HG02571 (cell line): ENCODE measurements around the gene MYL6.
"Not testable (repeated sequence)": the region's sequence is repeated elsewhere in the genome, so short reads cannot be mapped to it uniquely, and the experiment has no call there.

Source experiments
- ATAC-seq: cut with Tn5 transposase; IDR thresholded peaks from one replicate; pipeline ENCODE4 v1.9.1; 2021; ENCODE audit warnings: mild to moderate bottlenecking, moderate library complexity; ENCODE audit not compliant: unreplicated experiment

The MYL6 gene

GRCh38 chr12:56158029-56158925, at the start of gene MYL6:
TSS of gene MYL6 (plus strand) at chr12:56158359. CDS start at chr12:56158402, 43 bp downstream.
- peak; percentile 87 for ATAC-seq

- no peak for ATAC-seq
These were observed 47.6 kb upstream of the MYL6 start for GRCh38 chr12:56110571-56110970.

- ATAC-seq = no peak
These were observed 44.1 kb upstream of the MYL6 start for GRCh38 chr12:56114084-56114483.

GRCh38 chr12:56115329-56115728, 42.8 kb upstream of the MYL6 start:
- no peak for ATAC-seq

GRCh38 chr12:56116267-56117081, 41.7 kb upstream of the MYL6 start, which contains the start of gene RPL41:
TSS of gene RPL41 (plus strand) at chr12:56116633.
- ATAC-seq = peak; percentile 46

GRCh38 chr12:56117082-56117706, 41.0 kb upstream of the MYL6 start:
- ATAC-seq = not testable (repeated sequence)

GRCh38 chr12:56117778-56118687, 40.1 kb upstream of the MYL6 start, which contains the start of gene ZC3H10:
TSS of gene ZC3H10 (plus strand) at chr12:56118266. CDS start at chr12:56120563, 2,297 bp downstream.
- ATAC-seq = peak; percentile 83

GRCh38 chr12:56118688-56119357, 39.3 kb upstream of the MYL6 start:
- ATAC-seq = no peak

- ATAC-seq = no peak
These were observed 38.8 kb upstream of the MYL6 start for GRCh38 chr12:56119361-56119796.

- ATAC-seq = no peak
These were observed 37.9 kb upstream of the MYL6 start for GRCh38 chr12:56120158-56120846.

GRCh38 chr12:56121204-56121870, 36.8 kb upstream of the MYL6 start:
- no peak for ATAC-seq

GRCh38 chr12:56122637-56123036, 35.5 kb upstream of the MYL6 start:
- no peak for ATAC-seq

- no peak for ATAC-seq
These were observed 34.0 kb upstream of the MYL6 start for GRCh38 chr12:56124133-56124532.

GRCh38 chr12:56126732-56127239, 31.4 kb upstream of the MYL6 start:
- no peak for ATAC-seq

GRCh38 chr12:56127485-56127887, 30.7 kb upstream of the MYL6 start:
- ATAC-seq = no peak

- peak; percentile 87 for ATAC-seq
These were observed 30.1 kb upstream of the MYL6 start, which contains the start of gene ESYT1 for GRCh38 chr12:56127888-56128669. TSS of gene ESYT1 (plus strand) at chr12:56128267. CDS start at chr12:56128320, 53 bp downstream.

GRCh38 chr12:56128670-56129205, 29.4 kb upstream of the MYL6 start:
- ATAC-seq = no peak
